K562 (cell line): ENCODE data around the gene ZNF669. TPM values are rescaled to one million over a fixed set of nuclear protein-coding genes. Genes with fewer than 3 reads are reported as not detected.

Source experiments
- CBX1 ChIP-seq: sonication (generic); IDR thresholded peaks from 2 replicates; pipeline ENCODE4 v1.6.1; 2016; ENCODE audit warnings: antibody characterized with exemption, low read depth, mild to moderate bottlenecking
- CBX2 ChIP-seq: fragments of 200-600 bp; sonication (generic); IDR thresholded peaks from one replicate; pipeline ENCODE4 v1.6.1; 2012; ENCODE audit warnings: mild to moderate bottlenecking, low read length, inconsistent platforms; ENCODE audit not compliant: insufficient read depth, poor library complexity, severe bottlenecking
- CTCFL ChIP-seq: IDR thresholded peaks from 2 replicates; pipeline ENCODE4 v1.6.1; 2011; ENCODE audit warnings: borderline replicate concordance, low read depth, mild to moderate bottlenecking, moderate library complexity, low read length; ENCODE audit not compliant: insufficient read depth, poor library complexity, severe bottlenecking
- DDX20 ChIP-seq: fragments of 450-650 bp; IDR thresholded peaks from 2 replicates; pipeline ENCODE4 v1.6.1; 2016; ENCODE audit warnings: missing genetic modification characterization, low read depth, mild to moderate bottlenecking, missing compliant biosample characterization, moderate library complexity
- EP300 ChIP-seq: IDR thresholded peaks from 2 replicates; pipeline ENCODE4 v1.6.1; 2012; ENCODE audit warnings: low read length, improper control_type of control experiment
- HCFC1 ChIP-seq: IDR thresholded peaks from 2 replicates; pipeline ENCODE4 v1.6.1; 2012; ENCODE audit warnings: low read depth, low read length, improper control_type of control experiment
- HMGN3 ChIP-seq: IDR thresholded peaks from 2 replicates; pipeline ENCODE4 v1.6.1; 2011; ENCODE audit warnings: borderline replicate concordance, low read depth, mild to moderate bottlenecking, mixed read lengths, low read length; ENCODE audit not compliant: insufficient read length; ENCODE audit errors: extremely low read depth
- KAT7 ChIP-seq: sonication (generic); formaldehyde crosslinking; IDR thresholded peaks from 2 replicates; pipeline ENCODE4 v1.8.0; 2022; ENCODE audit warnings: missing genetic modification reagents, mild to moderate bottlenecking, borderline replicate concordance
- MCM2 ChIP-seq: fragments of 450-650 bp; IDR thresholded peaks from 2 replicates; pipeline ENCODE4 v1.6.1; 2017; ENCODE audit warnings: low read depth, mild to moderate bottlenecking
- NUFIP1 ChIP-seq: fragments of 450-650 bp; IDR thresholded peaks from 2 replicates; pipeline ENCODE4 v1.6.1; 2018; ENCODE audit not compliant: partially characterized antibody
- PCBP1 ChIP-seq: fragments of 200-400 bp; formaldehyde crosslinking; IDR thresholded peaks from 2 replicates; pipeline ENCODE4 v1.6.1; 2018; ENCODE audit warnings: mild to moderate bottlenecking, low read depth, low read length; ENCODE audit not compliant: poor library complexity, severe bottlenecking
- SIN3B ChIP-seq: fragments of 450-650 bp; IDR thresholded peaks from 2 replicates; pipeline ENCODE4 v1.6.1; 2017; ENCODE audit warnings: low read depth, mild to moderate bottlenecking, moderate library complexity
- SLC30A9 ChIP-seq: fragments of 250-450 bp; sonication (Bioruptor Pico); IDR thresholded peaks from 2 replicates; pipeline ENCODE4 v1.8.0; 2022; ENCODE audit warnings: mild to moderate bottlenecking, moderate library complexity
- SRSF1 ChIP-seq: fragments of 200-400 bp; formaldehyde crosslinking; IDR thresholded peaks from 2 replicates; pipeline ENCODE4 v1.6.1; 2017; ENCODE audit warnings: mild to moderate bottlenecking, low read depth, low read length, moderate library complexity
- TRIM28 ChIP-seq: fragments of 450-650 bp; IDR thresholded peaks from 2 replicates; pipeline ENCODE4 v1.6.1; 2017
- ZNF24 ChIP-seq: fragments of 450-650 bp; IDR thresholded peaks from 2 replicates; pipeline ENCODE4 v1.6.1; 2016
- ZNF282 ChIP-seq: sonication (generic); formaldehyde crosslinking; IDR thresholded peaks from 2 replicates; pipeline ENCODE4 v1.8.1; 2023; ENCODE audit warnings: missing genetic modification reagents
- ZZZ3 ChIP-seq: fragments of 450-650 bp; IDR thresholded peaks from 2 replicates; pipeline ENCODE4 v1.6.1; 2016; ENCODE audit warnings: antibody characterized with exemption, mild to moderate bottlenecking, moderate library complexity
- polyA plus RNA-seq, 8 experiments: library from polyadenylated mRNA; depleted of rRNA in 4 of 8; stranded (reverse) in 5 of 8; unstranded in 3 of 8; fragments of >200 nt; fragmentation: Nextera tagmentation in 2 of 8; fragmentation: Illumina TruSeq in 1 of 8; extraction: Ambion mirVana in 2 of 8; extraction: Trizol in 1 of 8; gene quantifications; 2 replicates each; pipeline versions ENCODE4 v1.2.1 to v1.2.3, GENCODE V29; 2011 to 2014; ENCODE audit warnings: inconsistent platforms in 1 of 8, missing spikeins in 1 of 8
- total RNA-seq, 7 experiments: library from RNA; depleted of rRNA in 6 of 7; stranded (reverse); fragments of >200 nt in 6 of 7; fragmentation: Illumina TruSeq in 2 of 7; extraction: Trizol in 2 of 7; gene quantifications; 2 replicates each; pipeline versions ENCODE4 v1.2.1 to v1.2.3, GENCODE V29; 2011 to 2021; ENCODE audit warnings: low replicate concordance in 1 of 7
- TF ChIP-seq, protein P1 (sequence below): fragments of 450-650 bp; formaldehyde crosslinking; IDR thresholded peaks from 2 replicates; pipeline ENCODE4 v1.4.0; 2020; ENCODE audit warnings: mild to moderate bottlenecking, moderate library complexity

Gene ZNF669
- total and polyA plus RNA-seq, 9 of the 15 experiments (the other 6 are each of a cell fraction or from before 2014, with no cell fraction given): 5.3 to 18.3 (median 10.2) TPM

DNA sequence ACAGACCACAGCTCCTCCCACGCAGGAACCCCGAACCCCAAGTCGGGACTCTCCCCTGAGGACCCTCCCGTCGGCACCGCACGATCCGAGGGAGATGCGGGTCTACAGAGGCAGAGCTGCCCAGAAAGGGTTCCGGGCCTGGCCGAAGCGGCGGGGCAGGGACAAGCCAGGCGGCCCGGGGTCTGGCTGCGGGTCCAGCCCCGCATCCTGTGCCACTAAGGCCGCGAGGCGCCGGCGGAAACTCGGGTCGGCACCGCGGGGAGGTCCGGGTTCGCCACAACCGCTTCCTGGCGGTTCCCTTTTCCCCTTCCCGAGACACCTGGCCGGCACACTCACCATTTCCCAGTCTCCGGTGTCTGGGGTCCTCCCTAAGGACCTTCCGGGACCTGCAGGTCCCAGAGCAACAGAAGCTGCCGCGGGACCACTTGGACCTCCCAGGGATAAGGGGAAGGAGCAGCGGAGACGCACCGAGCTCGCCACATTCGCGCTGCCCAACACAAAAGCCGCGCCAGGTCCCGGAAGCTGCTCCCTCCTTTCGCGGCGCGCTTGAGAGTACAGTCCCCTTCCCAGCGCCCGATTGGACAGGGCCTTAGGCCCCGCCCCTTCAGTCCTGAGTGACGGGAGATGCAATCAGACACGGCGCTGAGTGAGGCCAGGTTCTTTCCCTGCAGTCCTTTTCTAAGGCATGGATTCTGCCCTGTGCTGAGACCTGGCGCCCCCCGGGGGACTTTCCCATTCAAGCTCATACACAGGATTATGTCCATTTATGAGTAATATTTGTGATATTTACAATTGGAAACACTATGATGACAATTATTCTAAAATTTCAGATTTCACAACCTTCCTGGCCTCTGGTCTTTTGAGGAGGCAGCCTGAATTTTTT lies 25.7 kb downstream of the ZNF669 start, which contains the start of gene ZNF670 (continued):
- TF ChIP-seq CBX2 (no peak), ZNF282 (CRISPR knock-in tag) (no peak), ZNF24 (no peak; the same call in 1 of the 2 replicates), MCM2 (no peak), HCFC1 (peak; percentile 30; the same call in 1 of the 2 replicates), SRSF1 (no peak), DDX20 (tag) (no peak), EP300 (no peak), PCBP1 (peak; percentile 63), KAT7 (CRISPR knock-in tag) (peak; percentile 56; the same call in 1 of the 2 replicates), CBX1 (peak; percentile 75), SIN3B (peak; percentile 5), SLC30A9 (CRISPR knock-in tag) (no peak), ZZZ3 (no peak), HMGN3 (peak; percentile 86), TRIM28 (peak; percentile 66; the same call in 1 of the 2 replicates), NUFIP1 (no peak), CTCFL (peak; percentile 17)
- TF ChIP-seq, protein P1, sequence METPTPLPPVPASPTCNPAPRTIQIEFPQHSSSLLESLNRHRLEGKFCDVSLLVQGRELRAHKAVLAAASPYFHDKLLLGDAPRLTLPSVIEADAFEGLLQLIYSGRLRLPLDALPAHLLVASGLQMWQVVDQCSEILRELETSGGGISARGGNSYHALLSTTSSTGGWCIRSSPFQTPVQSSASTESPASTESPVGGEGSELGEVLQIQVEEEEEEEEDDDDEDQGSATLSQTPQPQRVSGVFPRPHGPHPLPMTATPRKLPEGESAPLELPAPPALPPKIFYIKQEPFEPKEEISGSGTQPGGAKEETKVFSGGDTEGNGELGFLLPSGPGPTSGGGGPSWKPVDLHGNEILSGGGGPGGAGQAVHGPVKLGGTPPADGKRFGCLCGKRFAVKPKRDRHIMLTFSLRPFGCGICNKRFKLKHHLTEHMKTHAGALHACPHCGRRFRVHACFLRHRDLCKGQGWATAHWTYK (CRISPR knock-in tag): 0 out of 2 replicates have a peak, but pooled peaks have one; percentile 43
